A549 (cell line): ENCODE results near the gene HSH2D.

Experiments used
- CEBPB ChIP-seq, 2 experiments: fragments of >200 bp in 1 of 2; sonication (Bioruptor Twin) in 1 of 2; formaldehyde crosslinking in 1 of 2; IDR thresholded peaks; 2 replicates each; pipeline ENCODE4 v1.6.1; 2012 to 2016
- JUN ChIP-seq, 2 experiments: fragments of >200 bp; sonication (Bioruptor Twin); formaldehyde crosslinking; IDR thresholded peaks; 2 replicates in 1 of 2; 3 replicates in 1 of 2; pipeline ENCODE4 v1.6.1; 2016 to 2017
- MAFK ChIP-seq: fragments of 450-650 bp; IDR thresholded peaks from 2 replicates; pipeline ENCODE4 v1.6.1; 2014; ENCODE audit not compliant: partially characterized antibody
- RCOR1 ChIP-seq: fragments of 150-350 bp; IDR thresholded peaks from 2 replicates; pipeline ENCODE4 v1.6.1; 2014; ENCODE audit warnings: antibody characterized with exemption, low read length, low read depth
- ZC3H11A ChIP-seq: fragments of 450-650 bp; IDR thresholded peaks from 2 replicates; pipeline ENCODE4 v1.6.1; 2014; ENCODE audit warnings: antibody characterized with exemption, mild to moderate bottlenecking
- TF ChIP-seq, protein P1 (sequence below): fragments of >200 bp; sonication (Bioruptor Twin); formaldehyde crosslinking; IDR thresholded peaks from 3 replicates; pipeline ENCODE4 v1.5.1; 2016
- TF ChIP-seq, protein P2 (sequence below): fragments of 200-600 bp; sonication (generic); IDR thresholded peaks from 2 replicates; pipeline ENCODE4 v1.6.1; 2016; ENCODE audit warnings: antibody characterized with exemption, mild to moderate bottlenecking, moderate library complexity

DNA sequence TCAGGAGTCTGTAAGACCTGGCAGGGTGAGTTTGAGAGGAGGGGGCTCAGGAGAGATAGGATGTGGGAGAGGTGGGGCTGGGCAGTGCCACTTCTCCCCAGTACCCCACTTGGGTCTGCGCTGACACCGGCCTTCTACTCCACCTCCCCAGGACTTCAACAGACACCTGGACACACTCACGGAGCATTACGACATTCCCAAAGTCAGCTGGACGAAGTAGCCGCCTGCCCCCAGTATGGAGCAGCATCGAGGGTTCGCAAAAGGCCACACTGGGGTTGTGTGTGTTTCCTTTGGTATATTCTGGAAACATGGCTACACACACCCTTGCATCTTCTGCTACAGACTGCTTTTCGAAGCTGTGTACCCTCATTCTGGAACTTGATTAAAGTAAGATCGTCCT, 47.3 kb downstream of the HSH2D start:
- TF ChIP-seq, protein P1, sequence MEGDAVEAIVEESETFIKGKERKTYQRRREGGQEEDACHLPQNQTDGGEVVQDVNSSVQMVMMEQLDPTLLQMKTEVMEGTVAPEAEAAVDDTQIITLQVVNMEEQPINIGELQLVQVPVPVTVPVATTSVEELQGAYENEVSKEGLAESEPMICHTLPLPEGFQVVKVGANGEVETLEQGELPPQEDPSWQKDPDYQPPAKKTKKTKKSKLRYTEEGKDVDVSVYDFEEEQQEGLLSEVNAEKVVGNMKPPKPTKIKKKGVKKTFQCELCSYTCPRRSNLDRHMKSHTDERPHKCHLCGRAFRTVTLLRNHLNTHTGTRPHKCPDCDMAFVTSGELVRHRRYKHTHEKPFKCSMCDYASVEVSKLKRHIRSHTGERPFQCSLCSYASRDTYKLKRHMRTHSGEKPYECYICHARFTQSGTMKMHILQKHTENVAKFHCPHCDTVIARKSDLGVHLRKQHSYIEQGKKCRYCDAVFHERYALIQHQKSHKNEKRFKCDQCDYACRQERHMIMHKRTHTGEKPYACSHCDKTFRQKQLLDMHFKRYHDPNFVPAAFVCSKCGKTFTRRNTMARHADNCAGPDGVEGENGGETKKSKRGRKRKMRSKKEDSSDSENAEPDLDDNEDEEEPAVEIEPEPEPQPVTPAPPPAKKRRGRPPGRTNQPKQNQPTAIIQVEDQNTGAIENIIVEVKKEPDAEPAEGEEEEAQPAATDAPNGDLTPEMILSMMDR = no peak
- TF ChIP-seq CEBPB (IDR thresholded peaks at IDR 0.05) (no peak), RCOR1 (no peak), JUN (IDR thresholded peaks at IDR 0.05) (no peak), ZC3H11A (no peak), MAFK (no peak)
- TF ChIP-seq, protein P2, sequence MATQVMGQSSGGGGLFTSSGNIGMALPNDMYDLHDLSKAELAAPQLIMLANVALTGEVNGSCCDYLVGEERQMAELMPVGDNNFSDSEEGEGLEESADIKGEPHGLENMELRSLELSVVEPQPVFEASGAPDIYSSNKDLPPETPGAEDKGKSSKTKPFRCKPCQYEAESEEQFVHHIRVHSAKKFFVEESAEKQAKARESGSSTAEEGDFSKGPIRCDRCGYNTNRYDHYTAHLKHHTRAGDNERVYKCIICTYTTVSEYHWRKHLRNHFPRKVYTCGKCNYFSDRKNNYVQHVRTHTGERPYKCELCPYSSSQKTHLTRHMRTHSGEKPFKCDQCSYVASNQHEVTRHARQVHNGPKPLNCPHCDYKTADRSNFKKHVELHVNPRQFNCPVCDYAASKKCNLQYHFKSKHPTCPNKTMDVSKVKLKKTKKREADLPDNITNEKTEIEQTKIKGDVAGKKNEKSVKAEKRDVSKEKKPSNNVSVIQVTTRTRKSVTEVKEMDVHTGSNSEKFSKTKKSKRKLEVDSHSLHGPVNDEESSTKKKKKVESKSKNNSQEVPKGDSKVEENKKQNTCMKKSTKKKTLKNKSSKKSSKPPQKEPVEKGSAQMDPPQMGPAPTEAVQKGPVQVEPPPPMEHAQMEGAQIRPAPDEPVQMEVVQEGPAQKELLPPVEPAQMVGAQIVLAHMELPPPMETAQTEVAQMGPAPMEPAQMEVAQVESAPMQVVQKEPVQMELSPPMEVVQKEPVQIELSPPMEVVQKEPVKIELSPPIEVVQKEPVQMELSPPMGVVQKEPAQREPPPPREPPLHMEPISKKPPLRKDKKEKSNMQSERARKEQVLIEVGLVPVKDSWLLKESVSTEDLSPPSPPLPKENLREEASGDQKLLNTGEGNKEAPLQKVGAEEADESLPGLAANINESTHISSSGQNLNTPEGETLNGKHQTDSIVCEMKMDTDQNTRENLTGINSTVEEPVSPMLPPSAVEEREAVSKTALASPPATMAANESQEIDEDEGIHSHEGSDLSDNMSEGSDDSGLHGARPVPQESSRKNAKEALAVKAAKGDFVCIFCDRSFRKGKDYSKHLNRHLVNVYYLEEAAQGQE = no peak
